HG03558 (cell line): Measurements from ENCODE around the gene MPHOSPH9.
"Not testable (repeated sequence)": the region's sequence is repeated elsewhere in the genome, so short reads cannot be mapped to it uniquely, and the experiment has no call there.

Experiments
- ATAC-seq: cut with Tn5 transposase; IDR thresholded peaks from one replicate; pipeline ENCODE4 v1.9.1; 2021; ENCODE audit warnings: moderate number of reproducible peaks; ENCODE audit not compliant: unreplicated experiment; ENCODE audit errors: extremely low read depth

The MPHOSPH9 gene

GRCh38 chr12:123258593-123258992 lies 25.7 kb upstream of the MPHOSPH9 start:
- ATAC-seq, result no peak

- ATAC-seq, result no peak
These were observed 22.0 kb upstream of the MPHOSPH9 start for GRCh38 chr12:123254853-123255446.

- no peak for ATAC-seq
These were observed 20.9 kb upstream of the MPHOSPH9 start for GRCh38 chr12:123253641-123254459.

DNA sequence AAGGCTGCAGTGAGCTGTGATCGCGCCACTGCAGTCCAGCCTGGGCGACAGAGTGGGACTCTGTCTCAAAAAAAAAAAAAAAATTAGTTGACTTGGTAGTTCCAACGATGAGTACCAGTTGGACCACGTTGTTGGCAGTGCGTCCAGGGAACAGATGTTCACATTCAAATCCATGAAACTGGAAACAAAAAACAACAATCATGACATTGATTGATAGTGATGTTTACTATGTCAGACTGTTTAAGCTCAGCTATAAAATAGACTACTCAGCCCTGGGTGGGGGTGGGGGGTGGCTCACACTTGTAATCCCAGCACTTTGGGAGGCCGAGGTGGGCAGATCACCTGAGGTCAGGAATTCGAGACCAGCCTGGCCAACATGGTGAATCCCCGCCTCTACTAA lies 19.4 kb upstream of the MPHOSPH9 start:
- not testable (repeated sequence) for ATAC-seq

- ATAC-seq, result no peak
These were observed 18.6 kb upstream of the MPHOSPH9 start for GRCh38 chr12:123251403-123252076.

DNA sequence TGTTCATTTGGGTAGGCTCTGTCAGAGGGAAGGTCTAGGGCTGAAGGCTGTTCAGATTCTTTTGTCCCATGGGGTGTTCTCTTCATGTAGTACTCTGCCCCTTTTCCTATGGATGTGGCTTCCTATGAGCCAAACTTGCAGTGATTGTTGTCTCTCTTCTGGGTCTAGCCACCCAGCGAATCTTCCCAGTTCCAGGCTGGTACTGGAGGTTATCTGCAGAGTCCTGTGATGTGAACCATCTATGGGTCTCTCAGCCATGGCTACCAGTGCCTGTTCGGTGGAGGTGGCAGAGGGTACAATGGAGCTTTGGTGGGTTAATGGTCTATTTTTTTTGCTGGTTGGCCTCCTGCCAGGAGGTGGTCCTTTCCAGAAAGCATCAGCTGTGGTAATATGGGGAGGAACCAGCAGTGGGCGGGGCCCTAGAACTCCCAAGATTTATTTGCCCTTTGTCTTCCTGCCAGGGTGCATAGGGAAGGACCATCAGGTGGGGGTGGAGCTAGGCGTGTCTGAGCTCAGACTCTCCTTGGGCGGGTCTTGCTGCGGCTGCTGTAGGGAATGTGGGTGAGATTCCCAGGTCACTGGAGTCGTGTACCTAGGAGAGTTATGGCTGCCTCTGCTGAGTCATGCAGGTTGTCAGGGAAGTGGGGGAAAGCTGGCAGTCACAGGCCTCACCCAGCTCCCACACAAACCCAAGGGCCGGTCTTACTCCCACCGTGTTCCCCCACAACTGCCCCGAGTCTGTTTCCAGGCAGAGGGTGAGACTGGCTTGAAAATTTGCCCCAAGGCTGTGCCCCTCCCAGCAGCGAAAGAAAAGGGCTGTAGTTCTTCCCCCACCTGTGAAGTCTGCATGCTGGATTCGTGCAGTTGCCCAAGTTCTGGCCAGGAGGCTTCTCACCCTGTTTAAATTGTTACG lies 17.8 kb upstream of the MPHOSPH9 start:
- no peak for ATAC-seq

DNA sequence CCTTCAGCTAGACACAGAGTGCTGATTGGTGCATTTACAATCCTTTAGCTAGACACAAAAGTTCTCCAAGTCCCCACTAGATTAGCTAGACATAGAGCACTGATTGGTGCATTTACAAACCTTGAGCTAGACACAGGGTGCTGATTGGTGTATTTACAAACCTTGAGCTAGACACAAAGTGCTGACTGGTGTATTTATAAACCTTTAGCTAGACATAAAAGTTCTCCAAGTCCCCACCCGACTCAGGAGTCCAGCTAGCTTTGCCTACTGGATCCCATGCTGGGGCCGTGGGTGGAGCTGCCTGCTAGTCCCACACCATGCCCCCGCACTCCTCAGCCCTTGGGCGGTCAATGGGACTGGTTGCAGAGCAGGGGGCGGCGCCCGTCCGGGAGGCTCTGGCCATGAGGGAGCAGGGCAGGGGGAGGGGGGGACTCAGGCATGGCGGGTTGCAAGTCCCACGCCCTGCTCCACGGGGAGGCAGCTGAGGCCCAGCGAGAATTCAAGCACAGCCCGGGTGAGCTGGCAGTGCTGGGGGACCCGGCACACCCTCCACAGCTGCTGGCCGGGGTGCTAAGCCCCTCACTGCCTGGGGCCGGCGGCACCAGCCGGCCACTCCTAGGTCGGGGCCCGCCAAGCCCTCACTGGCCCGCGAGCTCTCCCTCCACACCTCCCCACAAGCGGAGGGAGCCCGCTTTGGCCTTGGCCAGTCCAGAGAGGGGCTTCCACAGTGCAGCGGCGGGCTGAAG lies 16.2 kb upstream of the MPHOSPH9 start:
- ATAC-seq, result not testable (repeated sequence)

- not testable (repeated sequence) for ATAC-seq
These were observed 15.2 kb upstream of the MPHOSPH9 start for GRCh38 chr12:123248129-123248528.

DNA sequence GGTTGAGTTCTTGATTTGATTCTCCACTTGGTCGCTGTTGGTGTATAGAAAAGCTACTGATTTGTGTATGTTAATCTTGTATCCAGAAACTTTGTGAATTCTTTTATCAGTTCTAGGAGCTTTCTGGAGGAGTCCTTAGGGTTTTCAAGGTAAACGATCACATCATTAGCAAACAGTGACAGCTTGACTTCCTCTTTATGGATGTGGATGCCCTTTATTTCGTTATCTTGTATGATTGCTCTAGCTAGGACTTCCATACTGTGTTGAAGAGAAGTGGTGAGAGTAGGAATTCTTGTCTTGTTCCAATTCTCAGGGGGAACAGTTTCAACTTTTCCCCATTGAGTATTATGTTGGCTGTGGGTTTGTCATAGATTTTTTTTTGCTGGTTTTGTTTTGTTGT lies 12.7 kb upstream of the MPHOSPH9 start:
- no peak for ATAC-seq

GRCh38 chr12:123243671-123244262 lies 10.8 kb upstream of the MPHOSPH9 start:
- no peak for ATAC-seq

DNA sequence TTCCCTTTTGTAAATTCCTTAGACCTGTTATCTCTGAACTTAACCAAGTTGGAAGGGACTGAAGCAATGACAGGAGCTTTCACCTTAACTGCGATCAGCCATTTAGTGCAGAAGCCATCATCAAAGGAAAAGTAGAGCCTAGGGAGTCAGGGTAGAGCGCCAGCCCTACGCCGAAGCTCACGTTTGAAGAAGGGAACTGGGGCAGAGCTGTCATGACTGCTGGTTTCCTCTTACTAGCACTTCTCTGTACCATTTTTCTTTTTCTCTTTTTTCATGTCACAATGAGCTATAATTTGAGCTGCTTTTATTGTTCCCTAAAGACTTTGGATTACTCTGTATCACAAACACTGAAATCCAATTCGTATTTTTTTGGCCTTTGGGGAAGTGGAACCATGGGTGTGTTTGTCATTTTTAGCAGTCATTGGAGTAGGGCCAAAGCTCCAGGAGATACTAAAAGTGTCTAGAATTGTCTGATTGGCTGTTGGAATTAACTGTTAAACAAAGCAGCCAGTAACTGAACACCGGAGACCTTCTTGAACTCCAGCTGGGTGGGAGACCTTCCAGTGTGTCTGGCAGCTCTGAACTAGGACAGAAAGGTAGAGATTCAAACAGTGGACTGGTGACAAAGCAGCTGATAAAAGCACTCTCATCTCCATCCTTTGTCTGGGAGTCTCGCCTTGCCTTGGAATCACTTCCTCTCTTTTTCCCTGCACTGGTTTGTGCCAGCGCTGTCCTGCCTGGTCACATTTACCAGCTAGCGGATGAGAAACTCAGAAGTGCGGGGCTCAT lies 9.4 kb upstream of the MPHOSPH9 start:
- no peak for ATAC-seq

- no peak for ATAC-seq
These were observed 6.0 kb upstream of the MPHOSPH9 start for GRCh38 chr12:123238961-123239360.

GRCh38 chr12:123238330-123238682 lies 5.4 kb upstream of the MPHOSPH9 start:
- ATAC-seq, result no peak

DNA sequence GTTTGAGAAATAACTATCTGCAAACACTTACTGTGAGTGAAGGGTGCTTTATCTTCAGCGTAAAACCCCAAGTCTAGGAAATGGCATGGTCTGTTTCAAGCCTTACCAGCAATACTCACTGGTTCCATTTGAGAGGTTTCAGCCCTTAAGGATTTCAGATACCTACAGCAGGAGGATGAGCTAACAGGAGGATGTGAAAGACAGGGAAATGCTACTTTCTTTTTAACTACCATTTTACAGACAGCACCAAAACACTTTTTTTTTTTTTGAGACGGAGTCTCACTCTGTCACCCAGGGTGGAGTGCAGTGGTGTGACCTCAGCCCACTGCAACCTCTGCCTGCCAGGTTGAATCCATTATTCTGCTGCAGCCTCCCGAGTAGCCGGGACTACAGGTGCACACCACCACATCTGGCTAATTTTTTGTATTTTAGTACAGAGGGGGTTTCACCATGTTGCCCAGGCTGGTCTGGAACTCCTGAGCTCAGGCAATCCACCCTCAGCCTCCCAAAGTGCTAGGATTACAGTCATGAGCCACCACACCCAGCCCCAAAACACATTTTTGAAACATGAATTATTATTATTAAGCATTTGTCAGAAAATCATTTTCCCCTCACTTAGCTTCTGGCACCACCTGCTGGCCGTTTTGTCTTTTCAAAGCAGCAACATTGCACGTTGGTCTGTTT lies 4.8 kb upstream of the MPHOSPH9 start:
- ATAC-seq, result no peak

- no peak for ATAC-seq
These were observed 766 bp upstream of the MPHOSPH9 start for GRCh38 chr12:123233505-123234308.

DNA sequence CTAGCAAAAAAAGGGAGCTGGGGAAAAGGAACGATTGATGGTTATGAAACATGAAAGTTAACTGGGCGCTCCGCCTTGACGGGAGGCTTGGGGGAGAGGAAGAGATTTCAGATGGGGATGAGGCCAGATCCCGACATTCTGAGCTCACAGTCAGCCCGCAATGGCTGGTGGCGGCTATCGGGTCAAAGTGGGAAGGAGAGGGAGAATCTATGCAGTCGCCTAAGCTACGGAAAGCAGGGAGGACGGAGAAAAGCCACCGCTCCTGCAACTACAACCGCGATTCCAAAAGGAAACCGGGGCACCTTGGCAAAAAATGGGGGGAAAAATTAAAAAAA lies 502 bp downstream of the MPHOSPH9 start:
- no peak for ATAC-seq

DNA sequence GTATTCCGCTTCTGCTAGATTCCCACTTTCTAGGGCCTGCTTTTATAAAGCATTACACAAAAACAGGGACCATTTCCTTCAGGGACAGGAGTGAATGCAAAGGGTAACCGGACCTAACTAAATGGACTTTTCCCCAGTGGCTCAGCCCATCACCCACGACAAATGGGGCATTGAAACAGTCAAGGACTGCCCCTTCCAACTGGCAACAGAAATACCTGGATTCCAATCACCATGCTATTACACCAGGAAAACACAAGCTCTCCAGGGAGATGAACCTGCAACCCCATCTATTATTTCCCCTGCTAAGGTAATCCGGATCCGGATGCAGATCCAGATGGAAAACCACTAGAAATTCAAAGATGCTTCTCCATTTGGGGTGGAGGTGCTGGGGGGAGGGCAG lies 1.0 kb downstream of the MPHOSPH9 start:
- no peak for ATAC-seq
